ENCODE results near the gene AKAP6. TPM values are rescaled to one million over a fixed set of nuclear protein-coding genes. Genes with fewer than 3 reads are reported as not detected.

The AKAP6 gene
- total RNA-seq, 1 donor from 2014 or later = 1.3 TPM

- Histone ChIP-seq H3K4me3 (ENCODE audit: low read depth, low read length) (no peak overlapping the region), H3K36me3 (ENCODE audit: control insufficient read depth, insufficient read depth, low read length) (no peaks in the 10 kb centered on the region), H3K27me3 (ENCODE audit: control insufficient read depth, insufficient read depth, low read length) (no peaks in the 10 kb centered on the region)
- no peak for TF ChIP-seq CTCF (IDR thresholded peaks at IDR 0.05; ENCODE audit: insufficient read depth, low read length, poor library complexity, severe bottlenecking)
- no peak for DNase-seq (ENCODE audit: low read depth)
These were observed 377.8 kb downstream of the AKAP6 start for GRCh38 chr14:32706721-32707519.

DNA sequence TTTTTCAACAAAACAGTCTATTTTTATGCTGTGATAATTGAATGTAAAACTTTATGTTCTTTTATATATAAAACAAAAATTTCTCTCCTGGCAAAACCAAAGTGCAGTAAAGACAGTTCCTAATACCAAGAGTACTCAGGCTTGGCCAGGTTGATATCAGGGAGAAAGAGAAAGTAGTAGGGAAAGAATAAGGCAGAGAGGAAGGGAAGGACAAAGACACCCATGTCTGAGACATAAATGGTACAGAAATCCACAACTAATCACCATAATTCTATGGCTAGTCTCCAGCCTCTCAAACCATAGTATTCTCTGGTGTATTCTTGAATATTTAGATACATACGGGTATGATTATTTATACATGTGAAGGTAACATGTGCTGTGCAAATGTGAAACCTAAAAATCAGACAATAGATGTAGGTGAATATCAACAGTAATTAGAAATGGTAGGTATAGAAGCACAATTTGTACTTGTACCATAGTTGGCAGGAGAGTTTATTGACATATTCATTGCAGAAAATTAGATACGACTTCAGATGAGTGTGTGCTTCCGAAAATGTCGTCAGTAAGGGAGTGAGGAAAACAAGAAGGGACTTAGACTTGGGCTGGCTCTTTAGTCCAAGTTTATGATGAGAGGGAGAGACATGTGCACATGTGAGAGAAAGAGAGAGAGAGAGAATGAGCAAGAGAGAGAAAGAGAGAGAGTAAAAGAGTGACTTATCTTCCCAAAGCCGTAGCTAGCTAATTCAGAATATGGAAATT lies 378.8 kb downstream of the AKAP6 start:
- Histone ChIP-seq H3K27me3 (ENCODE audit: control insufficient read depth, insufficient read depth, low read length) (no peaks in the 10 kb centered on the region), H3K36me3 (ENCODE audit: control insufficient read depth, insufficient read depth, low read length) (no peaks in the 10 kb centered on the region), H3K4me3 (ENCODE audit: low read depth, low read length) (no peak overlapping the region)
- no peak for TF ChIP-seq CTCF (IDR thresholded peaks at IDR 0.05; ENCODE audit: insufficient read depth, low read length, poor library complexity, severe bottlenecking)
- no peak for DNase-seq (ENCODE audit: low read depth)

- DNase-seq (ENCODE audit: low read depth) = peak; percentile 67
- no peaks in the 10 kb centered on the region for H3K36me3 ChIP-seq (ENCODE audit: control insufficient read depth, insufficient read depth, low read length)
- H3K4me3 ChIP-seq (ENCODE audit: low read depth, low read length) = no peak overlapping the region
- H3K27me3 ChIP-seq (ENCODE audit: control insufficient read depth, insufficient read depth, low read length) = no peaks in the 10 kb centered on the region
- no peak for TF ChIP-seq CTCF (IDR thresholded peaks at IDR 0.05; ENCODE audit: insufficient read depth, low read length, poor library complexity, severe bottlenecking)
These were observed 379.9 kb downstream of the AKAP6 start for GRCh38 chr14:32709027-32709426.

GRCh38 chr14:32710231-32710671 lies 381.2 kb downstream of the AKAP6 start:
- no peak for DNase-seq (ENCODE audit: low read depth)
- H3K36me3 ChIP-seq (ENCODE audit: control insufficient read depth, insufficient read depth, low read length) = no peaks in the 10 kb centered on the region
- TF ChIP-seq CTCF (IDR thresholded peaks at IDR 0.05; ENCODE audit: insufficient read depth, low read length, poor library complexity, severe bottlenecking) = no peak
- H3K4me3 ChIP-seq (ENCODE audit: low read depth, low read length) = no peak overlapping the region
- H3K27me3 ChIP-seq (ENCODE audit: control insufficient read depth, insufficient read depth, low read length) = no peaks in the 10 kb centered on the region

GRCh38 chr14:32710731-32711680 lies 381.9 kb downstream of the AKAP6 start:
- Histone ChIP-seq H3K27me3 (ENCODE audit: control insufficient read depth, insufficient read depth, low read length) (no peaks in the 10 kb centered on the region), H3K36me3 (ENCODE audit: control insufficient read depth, insufficient read depth, low read length) (no peaks in the 10 kb centered on the region), H3K4me3 (ENCODE audit: low read depth, low read length) (no peak overlapping the region)
- DNase-seq (ENCODE audit: low read depth) = no peak
- peak; percentile 58 for TF ChIP-seq CTCF (IDR thresholded peaks at IDR 0.05; ENCODE audit: insufficient read depth, low read length, poor library complexity, severe bottlenecking)

Measured in kidney epithelial cell (primary cell).